Cerebellar cortex (tissue), 1 donor: ENCODE data around the gene TMEM81.

ENCODE experiments used
- DNase-seq: peaks from one replicate; pipeline ENCODE4 v3.0.0-alpha.2; 2015; ENCODE audit warnings: low spot score

TMEM81 gene

GRCh38 chr1:205084360-205084759, at the start of gene TMEM81:
Gene TMEM81, minus strand, starts transcription at chr1:205084460. Its CDS starts 140 bp downstream, at chr1:205084320.
- DNase-seq: no peak

GRCh38 chr1:205133287-205133686, 49.0 kb upstream of the TMEM81 start:
- no peak for DNase-seq

- no peak for DNase-seq
These were observed 45.3 kb upstream of the TMEM81 start for GRCh38 chr1:205129447-205130029.

- DNase-seq: no peak
These were observed 43.8 kb upstream of the TMEM81 start for GRCh38 chr1:205128050-205128449.

- DNase-seq: no peak
These were observed 43.4 kb upstream of the TMEM81 start for GRCh38 chr1:205127646-205128045.

GRCh38 chr1:205124726-205125125, 40.5 kb upstream of the TMEM81 start:
- DNase-seq: no peak

GRCh38 chr1:205122489-205122882, 38.2 kb upstream of the TMEM81 start:
- no peak for DNase-seq

- DNase-seq: peak; percentile 97
These were observed 37.6 kb upstream of the TMEM81 start, which contains the start of gene RBBP5 for GRCh38 chr1:205121660-205122488. Gene RBBP5, minus strand, starts transcription at chr1:205121978. Its CDS starts 105 bp downstream, at chr1:205121873.

GRCh38 chr1:205118752-205119151, 34.5 kb upstream of the TMEM81 start:
- no peak for DNase-seq

- DNase-seq: no peak
These were observed 27.1 kb upstream of the TMEM81 start for GRCh38 chr1:205111354-205111753.

GRCh38 chr1:205109711-205110110, 25.5 kb upstream of the TMEM81 start:
- DNase-seq: no peak

GRCh38 chr1:205109269-205109668, 25.0 kb upstream of the TMEM81 start:
- DNase-seq: no peak

- no peak for DNase-seq
These were observed 24.2 kb upstream of the TMEM81 start for GRCh38 chr1:205108464-205108863.

- no peak for DNase-seq
These were observed 23.1 kb upstream of the TMEM81 start for GRCh38 chr1:205107327-205107726.

GRCh38 chr1:205102404-205102803, 18.1 kb upstream of the TMEM81 start:
- DNase-seq: no peak

GRCh38 chr1:205098242-205098641, 14.0 kb upstream of the TMEM81 start:
- DNase-seq: no peak

- DNase-seq: no peak
These were observed 11.2 kb upstream of the TMEM81 start for GRCh38 chr1:205095422-205095821.

- peak; percentile 67 for DNase-seq
These were observed 6.9 kb upstream of the TMEM81 start for GRCh38 chr1:205091043-205091740.

GRCh38 chr1:205088341-205088740, 4.1 kb upstream of the TMEM81 start:
- no peak for DNase-seq

GRCh38 chr1:205082431-205082830, 1.8 kb downstream of the TMEM81 start:
- DNase-seq: no peak

- DNase-seq: no peak
These were observed 6.3 kb downstream of the TMEM81 start for GRCh38 chr1:205077934-205078311.

- peak; percentile 37 for DNase-seq
These were observed 6.9 kb downstream of the TMEM81 start for GRCh38 chr1:205077158-205077933.
